Panc1 (cell line): Measurements from ENCODE around the gene JSRP1. TPM values are rescaled to one million over a fixed set of nuclear protein-coding genes. Genes with fewer than 3 reads are reported as not detected.
A peak's percentile ranks its signal among the peaks of the same experiment; 100 is the strongest.

Experiments used
- ATAC-seq: fragments of 200-7000 bp; cut with Tn5 transposase; 2 replicates; pipeline ENCODE4 v1.9.1; 2020; ENCODE audit warnings: mild to moderate bottlenecking, moderate library complexity
- BruUV-seq: library from RNA; stranded (reverse); fragments of 400-500 nt; replicated peaks from 2 replicates; lab custom pipeline; 2021; lab: Mats Ljungman, UMichigan
- CTCF ChIA-PET: fragments of 300-600 bp; sonication (Branson Sonifier 250); formaldehyde crosslinking; loops from one replicate; lab custom pipeline; 2022; ENCODE audit warnings: antibody characterized with exemption; lab: Charles Lee
- POLR2A ChIA-PET: fragments of 300-600 bp; sonication (Branson Sonifier 250); formaldehyde crosslinking; loops from one replicate; lab custom pipeline; 2022; ENCODE audit warnings: antibody characterized with exemption; lab: Charles Lee
- DNase-seq: peaks from one replicate; pipeline ENCODE4 v3.0.0-alpha.2; 2010; ENCODE audit warnings: low read depth, low spot score
- H3K27ac ChIP-seq: 2 replicates; pipeline ENCODE4 v1.5.1; 2011; ENCODE audit warnings: mild to moderate bottlenecking, low read length, inconsistent platforms
- H3K27me3 ChIP-seq: fragments of 200-500 bp; sonication (Bioruptor generic); 2 replicates; pipeline ENCODE4 v1.6.0; 2014; ENCODE audit warnings: low read length, inconsistent platforms; ENCODE audit not compliant: control insufficient read depth, insufficient read depth
- H3K36me3 ChIP-seq: fragments of 200-500 bp; sonication (Bioruptor generic); 2 replicates; pipeline ENCODE4 v1.5.1; 2014; ENCODE audit warnings: inconsistent platforms, mild to moderate bottlenecking, low read length, moderate library complexity; ENCODE audit not compliant: control insufficient read depth, insufficient read depth
- H3K4me1 ChIP-seq: 2 replicates; pipeline ENCODE4 v1.5.1; 2011; ENCODE audit warnings: inconsistent platforms, mild to moderate bottlenecking, low read length, moderate library complexity; ENCODE audit not compliant: control insufficient read depth, insufficient read depth
- H3K4me3 ChIP-seq, 2 experiments: 2 replicates each; pipeline ENCODE4 v1.5.1; 2011 to 2012; ENCODE audit warnings: low read depth in 2 of 2, low read length in 2 of 2, mild to moderate bottlenecking in 2 of 2, inconsistent platforms in 1 of 2, moderate library complexity in 1 of 2
- H3K9me3 ChIP-seq: fragments of 200-500 bp; sonication (Bioruptor generic); 2 replicates; pipeline ENCODE4 v1.5.1; 2014; ENCODE audit warnings: low read depth, mild to moderate bottlenecking, inconsistent platforms, low read length, moderate library complexity; ENCODE audit not compliant: control insufficient read depth, insufficient read depth
- POLR2AphosphoS5 ChIP-seq: IDR thresholded peaks from 2 replicates; pipeline ENCODE4 v1.6.1; 2012; ENCODE audit warnings: mild to moderate bottlenecking, low read depth, low read length, moderate library complexity
- SIN3A ChIP-seq: IDR thresholded peaks from 2 replicates; pipeline ENCODE4 v1.6.1; 2012; ENCODE audit warnings: low read depth, mild to moderate bottlenecking, low read length, moderate library complexity, borderline replicate concordance; ENCODE audit not compliant: insufficient read depth
- TCF7L2 ChIP-seq: IDR thresholded peaks from 2 replicates; pipeline ENCODE4 v1.6.1; 2011; ENCODE audit warnings: mild to moderate bottlenecking, low read depth, low read length, inconsistent platforms
- in situ Hi-C: cut with HindIII; loops from 2 replicates; pipeline ENCODE4 v1.10.0; 2016; ENCODE audit warnings: low sequenced_read_pairs, low pct_unique_long_range_greater_than_20kb
- intact Hi-C: fragments of 100-400 bp; cut with micrococcal nuclease; formaldehyde crosslinking; loops from one replicate; pipeline ENCODE4 v1.10.0; 2022; ENCODE audit not compliant: unreplicated experiment
- total RNA-seq: library from RNA; stranded (reverse); gene quantifications from one replicate; pipeline ENCODE4 v1.2.1, GENCODE V29; 2021; ENCODE audit not compliant: unreplicated experiment
- TF ChIP-seq, protein P1 (sequence below): fragments of 450-650 bp; IDR thresholded peaks from 2 replicates; pipeline ENCODE4 v1.5.1; 2017; ENCODE audit warnings: mild to moderate bottlenecking
- TF ChIP-seq, protein P2 (sequence below), 2 experiments: IDR thresholded peaks; 2 replicates each; pipeline ENCODE4 v1.6.1; 2011 to 2012; ENCODE audit warnings: low read depth in 2 of 2, control low read depth in 1 of 2, low read length in 1 of 2, mild to moderate bottlenecking in 1 of 2, moderate library complexity in 1 of 2; ENCODE audit not compliant: insufficient read depth in 1 of 2

The JSRP1 gene
- total RNA-seq, 1 experiment from 2014 or later, result 0.51 TPM

DNA sequence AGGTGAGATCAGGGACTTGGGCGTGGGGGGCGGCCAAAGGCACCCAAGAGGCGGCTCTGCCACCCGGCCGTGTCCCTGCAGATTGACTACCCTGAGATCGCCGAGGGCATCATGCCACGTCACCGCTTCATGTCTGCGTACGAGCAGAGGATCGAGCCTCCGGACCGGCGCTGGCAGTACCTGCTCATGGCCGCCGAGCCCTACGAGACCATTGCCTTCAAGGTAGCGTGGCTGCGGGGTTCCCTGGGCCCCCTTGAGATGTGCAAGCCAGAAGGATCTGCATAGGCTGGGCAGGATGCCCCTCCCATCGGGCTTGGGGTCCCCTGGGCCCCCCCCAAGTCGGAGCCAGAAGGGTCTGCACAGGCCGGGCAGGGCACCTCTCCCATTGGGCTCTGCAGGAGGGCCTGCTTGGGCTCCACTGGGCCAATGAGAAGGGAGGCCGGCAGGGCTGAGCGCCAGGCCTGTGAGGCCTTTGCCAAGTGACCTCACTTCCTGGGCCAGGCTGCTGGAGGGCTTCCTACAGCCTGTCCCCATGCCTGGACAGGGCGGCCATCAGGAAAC lies 9.3 kb downstream of the JSRP1 start:
- no peak overlapping the region for H3K4me3 ChIP-seq
- POLR2A ChIA-PET, result no interaction called here
- peak; percentile 80 for ATAC-seq
- no TSS peak for BruUV-seq
- DNase-seq, result no peak
- no peaks in the 10 kb centered on the region for H3K36me3 ChIP-seq
- 0 out of 2 replicates have a peak overlapping the region, but pooled peaks have one; percentile 23 for H3K27ac ChIP-seq
- intact Hi-C loops, result no loop called here
- CTCF ChIA-PET, result no interaction called here
- H3K4me1 ChIP-seq, result peaks cover 11% of the 10 kb centered on the region
- no peak for TF ChIP-seq TCF7L2
- TF ChIP-seq, protein P1, sequence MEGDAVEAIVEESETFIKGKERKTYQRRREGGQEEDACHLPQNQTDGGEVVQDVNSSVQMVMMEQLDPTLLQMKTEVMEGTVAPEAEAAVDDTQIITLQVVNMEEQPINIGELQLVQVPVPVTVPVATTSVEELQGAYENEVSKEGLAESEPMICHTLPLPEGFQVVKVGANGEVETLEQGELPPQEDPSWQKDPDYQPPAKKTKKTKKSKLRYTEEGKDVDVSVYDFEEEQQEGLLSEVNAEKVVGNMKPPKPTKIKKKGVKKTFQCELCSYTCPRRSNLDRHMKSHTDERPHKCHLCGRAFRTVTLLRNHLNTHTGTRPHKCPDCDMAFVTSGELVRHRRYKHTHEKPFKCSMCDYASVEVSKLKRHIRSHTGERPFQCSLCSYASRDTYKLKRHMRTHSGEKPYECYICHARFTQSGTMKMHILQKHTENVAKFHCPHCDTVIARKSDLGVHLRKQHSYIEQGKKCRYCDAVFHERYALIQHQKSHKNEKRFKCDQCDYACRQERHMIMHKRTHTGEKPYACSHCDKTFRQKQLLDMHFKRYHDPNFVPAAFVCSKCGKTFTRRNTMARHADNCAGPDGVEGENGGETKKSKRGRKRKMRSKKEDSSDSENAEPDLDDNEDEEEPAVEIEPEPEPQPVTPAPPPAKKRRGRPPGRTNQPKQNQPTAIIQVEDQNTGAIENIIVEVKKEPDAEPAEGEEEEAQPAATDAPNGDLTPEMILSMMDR, result no peak
- TF ChIP-seq POLR2AphosphoS5, result no peak
- no peak for TF ChIP-seq SIN3A
- TF ChIP-seq, protein P2, sequence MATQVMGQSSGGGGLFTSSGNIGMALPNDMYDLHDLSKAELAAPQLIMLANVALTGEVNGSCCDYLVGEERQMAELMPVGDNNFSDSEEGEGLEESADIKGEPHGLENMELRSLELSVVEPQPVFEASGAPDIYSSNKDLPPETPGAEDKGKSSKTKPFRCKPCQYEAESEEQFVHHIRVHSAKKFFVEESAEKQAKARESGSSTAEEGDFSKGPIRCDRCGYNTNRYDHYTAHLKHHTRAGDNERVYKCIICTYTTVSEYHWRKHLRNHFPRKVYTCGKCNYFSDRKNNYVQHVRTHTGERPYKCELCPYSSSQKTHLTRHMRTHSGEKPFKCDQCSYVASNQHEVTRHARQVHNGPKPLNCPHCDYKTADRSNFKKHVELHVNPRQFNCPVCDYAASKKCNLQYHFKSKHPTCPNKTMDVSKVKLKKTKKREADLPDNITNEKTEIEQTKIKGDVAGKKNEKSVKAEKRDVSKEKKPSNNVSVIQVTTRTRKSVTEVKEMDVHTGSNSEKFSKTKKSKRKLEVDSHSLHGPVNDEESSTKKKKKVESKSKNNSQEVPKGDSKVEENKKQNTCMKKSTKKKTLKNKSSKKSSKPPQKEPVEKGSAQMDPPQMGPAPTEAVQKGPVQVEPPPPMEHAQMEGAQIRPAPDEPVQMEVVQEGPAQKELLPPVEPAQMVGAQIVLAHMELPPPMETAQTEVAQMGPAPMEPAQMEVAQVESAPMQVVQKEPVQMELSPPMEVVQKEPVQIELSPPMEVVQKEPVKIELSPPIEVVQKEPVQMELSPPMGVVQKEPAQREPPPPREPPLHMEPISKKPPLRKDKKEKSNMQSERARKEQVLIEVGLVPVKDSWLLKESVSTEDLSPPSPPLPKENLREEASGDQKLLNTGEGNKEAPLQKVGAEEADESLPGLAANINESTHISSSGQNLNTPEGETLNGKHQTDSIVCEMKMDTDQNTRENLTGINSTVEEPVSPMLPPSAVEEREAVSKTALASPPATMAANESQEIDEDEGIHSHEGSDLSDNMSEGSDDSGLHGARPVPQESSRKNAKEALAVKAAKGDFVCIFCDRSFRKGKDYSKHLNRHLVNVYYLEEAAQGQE (IDR thresholded peaks at IDR 0.05; ENCODE audit: insufficient read depth in 1 of 2, low read depth in 2 of 2, low read length in 1 of 2), result no peak
- H3K27me3 ChIP-seq, result no peaks in the 10 kb centered on the region
- in situ Hi-C loops, result no loop called here
- no peaks in the 10 kb centered on the region for H3K9me3 ChIP-seq

DNA sequence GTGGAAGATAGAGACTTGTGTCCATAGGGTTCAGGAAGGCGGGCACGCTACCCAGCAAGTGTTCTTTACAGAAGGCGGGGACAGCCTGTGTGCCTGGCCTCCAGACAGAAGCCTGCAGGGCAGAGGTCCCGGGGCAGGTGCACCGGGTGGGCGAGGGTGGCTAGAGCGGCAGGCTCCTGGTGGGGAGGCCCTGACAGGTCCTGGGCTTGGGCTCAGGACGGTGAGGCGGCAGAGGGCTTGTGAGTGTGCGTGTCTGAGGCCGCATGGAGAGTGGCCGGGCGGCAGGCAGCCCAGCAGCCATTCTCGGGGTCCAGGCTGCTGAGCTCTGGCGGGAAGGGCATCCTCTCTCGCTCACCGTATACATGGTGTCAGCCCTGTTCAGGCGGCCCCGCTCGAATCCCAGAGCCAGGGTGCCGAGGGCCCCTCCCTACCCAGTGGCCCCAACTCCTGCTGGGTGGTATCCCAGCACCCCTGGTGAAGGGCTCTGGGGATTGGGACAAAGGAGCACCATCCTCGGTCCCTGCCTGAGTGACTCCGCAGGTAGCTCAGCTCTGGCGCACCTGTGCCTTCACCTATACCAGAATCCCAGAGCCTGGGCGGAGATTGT lies 10.1 kb downstream of the JSRP1 start:
- Histone ChIP-seq H3K4me3 (no peak overlapping the region), H3K27me3 (no peaks in the 10 kb centered on the region), H3K27ac (no peak overlapping the region), H3K4me1 (peaks cover 18% of the 10 kb centered on the region), H3K36me3 (no peaks in the 10 kb centered on the region), H3K9me3 (no peaks in the 10 kb centered on the region)
- in situ Hi-C loops, result no loop called here
- POLR2A ChIA-PET, result no interaction called here
- no peak for TF ChIP-seq POLR2AphosphoS5
- TF ChIP-seq SIN3A, result no peak
- no peak for TF ChIP-seq TCF7L2
- TF ChIP-seq, protein P1, result no peak
- TF ChIP-seq, protein P2 (IDR thresholded peaks at IDR 0.05; ENCODE audit: insufficient read depth in 1 of 2, low read depth in 2 of 2, low read length in 1 of 2), result no peak
- intact Hi-C loops, result no loop called here
- CTCF ChIA-PET, result no interaction called here
- no peak for DNase-seq
- ATAC-seq, result no peak
- BruUV-seq, result no TSS peak
